GM13977 (cell line): ENCODE data around the gene RANBP17.

Experiments used
- DNase-seq: peaks from one replicate; pipeline ENCODE4 v3.0.0; 2012; ENCODE audit warnings: low spot score
- CTCF ChIP-seq: IDR thresholded peaks from 2 replicates; pipeline ENCODE4 v1.5.1; 2012; ENCODE audit warnings: mild to moderate bottlenecking, control low read depth; ENCODE audit not compliant: insufficient read depth; ENCODE audit errors: extremely low read depth, missing control alignments
- in situ Hi-C: fragments of 300-500 bp; cut with MboI; formaldehyde crosslinking; loops from one replicate; pipeline ENCODE4 v1.12.0; 2022; ENCODE audit warnings: low sequenced_read_pairs, low pct_unique_long_range_greater_than_20kb, mixed read lengths, inconsistent platforms; ENCODE audit not compliant: unreplicated experiment

Gene RANBP17

GRCh38 chr5:171258737-171259415, 397.1 kb downstream of the RANBP17 start:
- in situ Hi-C loops: no loop called here
- DNase-seq: no peak

GRCh38 chr5:171261361-171261760, 399.5 kb downstream of the RANBP17 start:
- in situ Hi-C loops: no loop called here
- TF ChIP-seq CTCF: no peak
- DNase-seq: no peak

More at GRCh38 chr5:171258737-171259415, 397.1 kb downstream of the RANBP17 start:
- TF ChIP-seq CTCF: no peak

- in situ Hi-C loops: no loop called here
- DNase-seq: no peak
- no peak for TF ChIP-seq CTCF
These were observed 400.1 kb downstream of the RANBP17 start for GRCh38 chr5:171261904-171262303.

- TF ChIP-seq CTCF: no peak
- no peak for DNase-seq
- in situ Hi-C loops: no loop called here
These were observed 401.4 kb downstream of the RANBP17 start for GRCh38 chr5:171263181-171263580.

GRCh38 chr5:171264843-171265242, 403.0 kb downstream of the RANBP17 start:
- DNase-seq: no peak
- no peak for TF ChIP-seq CTCF
- in situ Hi-C loops: no loop called here

GRCh38 chr5:171268700-171269620, 407.1 kb downstream of the RANBP17 start:
- no peak for TF ChIP-seq CTCF
- in situ Hi-C loops: no loop called here
- DNase-seq: no peak
